ENCODE data around the gene SSR4.
A peak's percentile ranks its signal among the peaks of the same experiment; 100 is the strongest.
"Not testable (repeated sequence)": the region's sequence is repeated elsewhere in the genome, so short reads cannot be mapped to it uniquely, and the experiment has no call there.

SSR4 gene

DNA sequence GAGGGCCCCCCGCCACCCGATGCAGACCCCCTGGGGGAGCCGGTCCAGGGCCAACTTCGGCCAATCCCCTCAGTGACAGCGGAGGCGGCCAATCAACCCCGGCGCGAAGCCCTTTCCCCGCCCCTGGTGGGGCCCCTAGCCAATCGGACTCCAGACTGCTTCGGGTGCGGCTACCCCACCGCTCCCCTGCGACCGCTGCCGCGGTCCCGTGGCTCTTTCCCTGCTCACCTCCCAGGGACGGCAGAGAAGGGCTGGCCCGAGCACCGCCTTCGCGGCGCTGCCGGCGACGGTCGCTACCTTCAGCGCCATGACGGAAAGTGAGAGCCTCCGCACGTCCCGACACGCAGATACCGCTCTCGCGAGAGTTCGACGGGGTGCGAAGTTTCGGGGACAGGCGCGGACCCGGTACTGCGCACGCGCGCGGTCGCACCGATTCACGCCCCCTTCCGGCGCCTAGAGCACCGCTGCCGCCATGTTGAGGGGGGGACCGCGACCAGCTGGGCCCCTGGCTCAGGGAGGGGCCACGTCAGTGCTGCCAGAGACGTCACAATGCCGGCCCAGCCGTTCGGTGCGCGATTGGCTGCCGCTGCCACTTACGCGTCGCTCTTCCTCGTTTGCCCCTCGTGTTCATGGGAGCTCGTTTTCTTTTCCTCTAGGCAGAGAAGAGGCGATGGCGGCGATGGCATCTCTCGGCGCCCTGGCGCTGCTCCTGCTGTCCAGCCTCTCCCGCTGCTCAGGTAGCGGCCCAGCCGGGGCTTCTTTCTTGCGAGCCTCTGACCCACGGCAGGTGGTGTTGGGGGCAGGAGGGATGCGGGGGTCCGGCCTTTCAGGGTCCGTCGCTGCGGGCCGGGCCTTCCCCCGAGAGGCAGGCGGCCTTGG is at the start of gene SSR4, which contains the start of gene IDH3G:
SSR4 (plus strand) TSS at position 651 of the 879 bp plus-strand sequence; CDS start at position 671, 20 bp downstream.
IDH3G (minus strand) TSS at position 358 of the 879 bp plus-strand sequence; CDS start at position 309, 49 bp downstream.
- peak; percentile 94 to 96 for DNase-seq

DNA sequence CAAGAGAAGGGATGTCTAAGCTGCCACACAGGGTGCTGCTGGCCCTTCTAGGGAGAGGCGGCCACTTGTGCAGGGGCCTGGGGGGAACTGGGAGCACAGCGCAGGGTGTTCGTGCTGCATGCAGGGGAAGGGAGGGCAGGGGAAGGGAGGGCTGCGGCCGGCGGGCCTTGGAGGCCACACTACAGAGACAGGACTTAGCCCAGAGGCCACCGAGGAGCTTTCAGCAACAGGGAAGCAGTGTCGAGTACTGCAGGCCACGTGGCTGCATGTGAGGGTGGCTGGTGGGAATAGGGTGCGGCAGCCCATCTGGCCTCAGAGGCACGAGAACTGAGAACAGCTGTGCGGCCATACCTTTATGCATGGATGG is 49.4 kb upstream of the SSR4 start:
- DNase-seq, result not testable (repeated sequence)

DNA sequence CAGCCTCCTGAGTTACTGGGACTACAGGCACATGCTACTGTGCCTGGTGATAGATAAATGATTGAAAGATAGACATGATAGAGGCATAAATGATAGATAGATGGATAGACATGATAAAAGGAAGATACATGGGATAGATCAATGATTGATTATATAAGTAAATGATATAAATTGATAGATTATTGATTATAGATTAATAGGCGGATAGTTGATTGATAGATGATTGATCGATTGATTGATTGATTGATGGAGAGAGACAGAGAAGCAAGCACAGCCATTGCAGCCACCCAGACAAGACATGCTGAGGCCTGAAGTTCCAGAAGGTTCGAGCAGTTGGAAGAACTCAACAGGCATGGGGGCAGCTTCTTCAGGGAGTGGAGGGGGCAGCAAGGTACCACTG is 48.1 kb upstream of the SSR4 start:
- DNase-seq, result no peak

- DNase-seq, result not testable (repeated sequence)
Observed at GRCh38 chrX:153746991-153747390, 47.5 kb upstream of the SSR4 start.

GRCh38 chrX:153749017-153749416 is 45.5 kb upstream of the SSR4 start:
- DNase-seq, result not testable (repeated sequence)

DNA sequence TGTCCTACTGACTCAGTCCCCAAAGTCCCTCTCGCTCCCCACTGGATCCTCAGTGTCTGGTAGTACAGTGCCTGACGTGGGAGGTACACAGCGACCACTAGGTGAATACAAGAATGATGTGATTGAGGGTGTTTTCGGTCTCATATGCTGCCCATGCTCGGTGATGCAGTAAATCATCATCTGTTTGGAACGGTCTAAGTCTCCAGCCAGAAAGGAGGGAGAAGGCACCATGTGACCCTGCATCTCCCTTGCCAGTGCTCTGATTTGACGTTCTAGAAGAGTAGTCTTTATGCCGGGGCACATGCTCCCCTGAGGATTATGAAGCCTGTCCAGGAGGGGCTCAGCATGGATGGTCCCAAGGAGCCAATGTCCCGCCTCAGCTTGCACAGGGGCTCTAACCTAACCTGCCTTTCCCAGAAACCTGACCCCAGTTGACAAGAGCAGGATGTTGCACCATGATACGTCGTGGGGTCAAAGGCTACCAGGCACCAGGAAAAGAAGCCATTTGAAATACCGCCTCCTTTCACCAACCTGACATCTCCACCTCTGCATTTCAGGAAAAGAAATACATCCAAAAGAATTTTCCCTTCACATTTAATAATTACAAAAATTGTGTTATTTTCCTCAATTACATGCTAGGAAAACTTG is 44.2 kb upstream of the SSR4 start:
- DNase-seq, result no peak

DNA sequence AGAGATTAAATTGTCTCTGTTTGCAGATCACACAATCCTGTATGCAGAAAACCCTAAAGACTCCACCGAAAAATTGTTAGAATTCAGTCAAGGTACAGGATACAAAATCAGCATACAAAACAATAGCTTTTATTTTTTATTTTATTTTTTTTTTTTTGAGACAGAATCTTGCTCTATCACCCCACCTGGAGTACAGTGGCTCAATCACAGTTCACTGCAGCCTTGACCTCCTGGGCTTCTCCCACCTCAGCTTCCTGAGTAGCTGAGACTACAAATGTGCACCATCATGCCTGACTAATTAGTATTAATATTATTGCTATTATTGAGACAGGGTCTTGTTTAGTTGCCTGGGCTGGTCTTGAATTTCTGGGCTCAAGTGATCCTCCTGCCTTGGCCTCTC is 39.3 kb upstream of the SSR4 start:
- DNase-seq, result no peak

GRCh38 chrX:153761863-153762262 is 32.6 kb upstream of the SSR4 start:
- no peak for DNase-seq

- no peak for DNase-seq
Observed at GRCh38 chrX:153762626-153763173, 31.8 kb upstream of the SSR4 start.

DNA sequence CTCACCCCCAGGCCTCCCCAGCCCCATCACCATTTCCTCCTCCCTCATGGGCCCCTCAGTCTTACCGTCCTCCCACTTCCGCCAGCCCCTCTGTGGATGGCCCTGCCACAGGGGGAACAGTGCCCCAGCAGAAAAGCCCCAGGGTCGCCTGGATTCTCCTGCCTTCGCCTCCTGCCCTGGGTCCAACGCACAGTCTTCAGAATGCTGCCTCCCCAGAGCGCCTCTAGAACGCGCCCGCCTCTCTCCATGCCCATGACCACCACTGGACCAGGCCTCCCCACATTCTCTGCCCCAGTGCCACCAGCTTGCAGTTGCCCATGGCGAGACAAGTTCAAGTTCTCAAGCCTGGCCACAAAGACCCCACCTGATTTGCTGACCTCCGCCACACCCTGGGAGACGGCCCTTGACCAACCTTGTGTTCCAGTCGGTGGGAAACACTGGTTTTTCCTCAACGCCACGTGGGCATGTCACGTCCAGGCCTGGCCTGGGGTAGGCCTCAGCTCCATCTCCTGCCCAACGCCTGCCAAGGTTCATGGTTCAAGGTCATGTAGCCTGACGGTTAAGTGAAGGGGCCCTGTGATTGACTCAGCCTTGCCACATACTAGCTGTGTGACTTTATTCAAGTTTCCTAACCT is 31.1 kb upstream of the SSR4 start:
- no peak for DNase-seq

- peak; percentile 67 to 85 for DNase-seq
Observed at GRCh38 chrX:153763989-153764755, 30.3 kb upstream of the SSR4 start, which contains the start of gene PLXNB3. Gene PLXNB3 (plus strand): TSS chrX:153764249. CDS start chrX:153765536, 1,287 bp downstream.

DNA sequence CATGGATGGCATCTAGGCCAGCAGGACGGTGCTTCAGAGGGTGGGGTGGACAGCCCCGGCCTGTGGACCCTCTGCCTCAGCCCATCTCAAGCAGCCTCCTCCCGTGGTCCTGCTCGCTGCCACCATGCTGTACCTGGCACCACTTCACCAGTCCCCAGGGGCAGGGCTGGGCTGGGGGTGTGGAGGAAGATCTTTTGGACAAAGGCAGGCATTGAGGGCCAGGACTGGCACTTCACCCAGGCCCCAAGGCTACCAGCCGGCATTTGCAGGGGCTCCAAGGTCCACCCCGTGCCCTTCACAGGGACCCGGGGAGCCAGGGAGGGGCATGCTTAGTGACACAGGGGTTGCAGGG is 29.7 kb upstream of the SSR4 start:
- no peak for DNase-seq

GRCh38 chrX:153765138-153766079 is 29.1 kb upstream of the SSR4 start:
- DNase-seq, result no peak

GRCh38 chrX:153766098-153766817 is 28.2 kb upstream of the SSR4 start:
- peak in 1 of 2 experiments; percentile 32 for DNase-seq

DNA sequence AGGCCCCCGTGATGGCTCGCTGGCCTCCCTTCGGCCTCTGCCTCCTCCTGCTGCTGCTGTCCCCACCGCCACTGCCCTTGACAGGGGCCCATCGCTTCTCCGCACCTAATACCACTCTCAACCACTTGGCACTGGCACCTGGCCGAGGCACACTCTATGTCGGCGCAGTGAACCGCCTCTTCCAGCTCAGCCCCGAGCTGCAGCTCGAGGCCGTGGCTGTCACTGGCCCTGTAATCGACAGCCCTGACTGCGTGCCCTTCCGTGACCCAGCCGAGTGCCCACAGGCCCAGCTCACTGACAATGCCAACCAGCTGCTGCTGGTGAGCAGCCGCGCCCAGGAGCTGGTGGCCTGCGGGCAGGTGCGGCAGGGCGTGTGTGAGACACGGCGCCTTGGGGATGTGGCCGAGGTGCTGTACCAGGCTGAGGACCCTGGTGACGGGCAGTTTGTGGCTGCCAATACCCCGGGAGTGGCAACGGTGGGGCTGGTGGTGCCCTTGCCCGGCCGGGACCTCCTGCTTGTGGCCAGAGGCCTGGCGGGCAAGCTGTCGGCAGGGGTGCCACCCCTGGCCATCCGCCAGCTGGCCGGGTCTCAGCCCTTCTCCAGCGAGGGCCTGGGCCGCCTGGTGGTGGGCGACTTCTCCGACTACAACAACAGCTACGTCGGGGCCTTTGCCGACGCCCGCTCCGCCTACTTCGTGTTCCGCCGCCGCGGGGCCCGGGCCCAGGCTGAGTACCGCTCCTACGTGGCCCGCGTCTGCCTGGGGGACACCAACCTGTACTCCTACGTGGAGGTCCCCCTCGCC is 27.4 kb upstream of the SSR4 start:
- DNase-seq, result no peak

DNA sequence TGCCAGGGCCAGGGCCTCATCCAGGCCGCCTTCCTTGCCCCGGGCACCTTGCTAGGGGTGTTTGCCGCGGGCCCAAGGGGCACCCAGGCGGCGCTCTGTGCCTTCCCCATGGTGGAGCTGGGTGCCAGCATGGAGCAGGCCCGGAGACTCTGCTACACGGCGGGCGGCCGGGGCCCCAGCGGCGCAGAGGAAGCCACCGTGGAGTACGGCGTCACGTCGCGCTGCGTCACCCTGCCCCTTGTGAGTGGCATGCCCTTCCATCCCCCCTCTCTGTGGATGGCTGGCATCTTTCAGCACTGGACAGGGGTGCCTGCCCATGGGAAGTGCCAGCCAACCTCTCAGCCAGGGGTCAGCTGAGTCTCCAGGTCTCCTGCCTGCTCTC is 26.8 kb upstream of the SSR4 start:
- no peak for DNase-seq

DNA sequence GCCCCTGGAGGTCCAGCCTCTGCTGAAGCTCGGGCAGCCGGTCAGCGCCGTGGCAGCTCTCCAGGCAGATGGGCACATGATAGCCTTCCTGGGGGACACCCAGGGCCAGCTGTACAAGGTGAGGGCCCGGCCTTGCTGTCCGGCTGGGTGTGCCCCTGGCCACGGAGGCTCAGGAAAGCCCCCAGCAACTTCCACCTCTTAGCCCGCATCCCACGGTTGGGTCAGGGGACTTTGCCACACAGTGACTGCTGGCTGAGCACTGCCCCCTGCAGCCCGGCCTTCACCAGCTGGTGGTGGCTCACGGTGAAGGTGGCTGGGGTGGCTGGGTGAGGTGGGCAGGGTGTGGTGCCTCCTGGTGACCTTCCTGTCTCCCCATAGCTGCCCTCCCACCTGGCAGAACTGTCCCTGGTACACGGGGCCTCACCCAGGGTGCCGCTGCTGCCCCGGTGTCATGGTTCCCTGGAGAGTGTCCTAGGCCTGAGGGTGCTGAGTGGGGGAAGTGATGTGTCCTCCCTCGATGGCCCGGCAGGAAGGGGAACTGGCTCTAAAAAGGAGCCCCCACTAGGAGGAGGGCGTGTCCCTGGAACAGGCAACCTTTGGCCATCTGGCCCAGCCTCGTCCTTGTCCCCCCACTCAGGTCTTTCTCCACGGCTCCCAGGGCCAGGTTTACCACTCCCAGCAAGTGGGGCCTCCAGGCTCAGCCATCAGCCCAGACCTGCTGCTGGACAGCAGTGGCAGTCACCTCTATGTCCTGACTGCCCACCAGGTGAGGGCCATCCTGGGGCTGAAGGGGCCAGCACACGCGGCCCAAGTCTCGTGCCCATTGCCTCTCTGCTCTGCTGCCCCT is 25.9 kb upstream of the SSR4 start:
- DNase-seq, result no peak

DNA sequence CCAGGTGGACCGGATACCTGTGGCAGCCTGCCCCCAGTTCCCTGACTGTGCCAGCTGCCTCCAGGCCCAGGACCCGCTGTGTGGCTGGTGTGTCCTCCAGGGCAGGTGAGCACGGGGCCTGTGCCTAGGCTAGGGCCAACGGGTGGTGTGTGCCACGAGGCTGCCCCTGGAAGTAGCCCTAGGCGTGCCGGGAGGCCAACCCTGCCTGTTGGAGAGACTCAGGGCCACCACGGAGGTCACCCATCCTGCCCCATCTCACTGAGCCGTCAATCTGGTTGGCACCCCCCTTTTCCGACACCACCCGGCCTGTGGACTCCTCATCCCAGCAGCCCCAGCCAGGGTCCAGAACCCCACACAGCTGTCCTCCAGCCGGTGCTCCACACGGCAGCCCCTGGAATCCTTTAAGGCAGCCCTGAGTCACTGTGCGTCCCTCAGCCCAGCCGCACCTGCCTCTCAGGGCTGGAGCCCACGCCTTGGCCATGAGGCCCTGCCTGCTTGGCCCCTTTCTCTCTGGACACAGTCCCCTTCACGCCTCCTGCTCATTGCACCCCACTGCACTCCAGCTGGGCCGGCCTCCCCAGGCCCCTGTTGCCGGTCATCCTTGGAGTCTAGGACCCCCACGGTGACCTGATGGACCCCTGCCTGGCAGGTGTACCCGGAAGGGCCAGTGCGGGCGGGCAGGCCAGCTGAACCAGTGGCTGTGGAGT is 25.2 kb upstream of the SSR4 start:
- DNase-seq, result no peak

Measured in NCI-H187 (cell line).